WTC11 (cell line): ENCODE measurements around the gene CDPF1. TPM values are rescaled to one million over a fixed set of nuclear protein-coding genes. Genes with fewer than 3 reads are reported as not detected.

Experiments
- ATAC-seq: fragments of 200-7000 bp; cut with Tn5 transposase; 2 replicates; pipeline ENCODE4 v1.10.0; 2021; ENCODE audit warnings: mild to moderate bottlenecking, moderate library complexity
- CTCF ChIA-PET: fragments of 300-600 bp; sonication (Branson Sonifier 250); formaldehyde crosslinking; loops from one replicate; lab custom pipeline; 2021; ENCODE audit warnings: antibody characterized with exemption; lab: Charles Lee
- POLR2A ChIA-PET: fragments of 350-600 bp; sonication (Branson Sonifier 250); formaldehyde crosslinking; loops from one replicate; lab custom pipeline; 2021; ENCODE audit warnings: antibody characterized with exemption; lab: Charles Lee
- DNase-seq: peaks from one replicate; pipeline ENCODE4 v3.0.0; 2021; ENCODE audit warnings: low spot score
- H3K27ac Mint-ChIP-seq: 2 replicates; pipeline ENCODE4 v1.8.0; 2021; ENCODE audit warnings: mixed read lengths
- H3K27me3 Mint-ChIP-seq: 2 replicates; pipeline ENCODE4 v1.8.0; 2021; ENCODE audit warnings: low read depth, mild to moderate bottlenecking, moderate library complexity, mixed read lengths
- H3K36me3 Mint-ChIP-seq: 2 replicates; pipeline ENCODE4 v1.8.0; 2021; ENCODE audit warnings: mixed read lengths
- H3K4me1 Mint-ChIP-seq: 2 replicates; pipeline ENCODE4 v1.8.0; 2022; ENCODE audit warnings: mixed read lengths
- H3K4me3 Mint-ChIP-seq: 2 replicates; pipeline ENCODE4 v1.8.0; 2021; ENCODE audit warnings: mild to moderate bottlenecking, moderate library complexity, mixed read lengths
- H3K9me3 Mint-ChIP-seq: 2 replicates; pipeline ENCODE4 v1.8.0; 2021; ENCODE audit warnings: mixed read lengths
- CREB1 ChIP-seq: sonication (generic); formaldehyde crosslinking; IDR thresholded peaks from 2 replicates; pipeline ENCODE4 v1.8.0; 2023; ENCODE audit warnings: mild to moderate bottlenecking, missing genetic modification reagents
- FOXP1 ChIP-seq: sonication (generic); formaldehyde crosslinking; IDR thresholded peaks from 2 replicates; pipeline ENCODE4 v1.8.0; 2022; ENCODE audit warnings: missing genetic modification reagents, mild to moderate bottlenecking, moderate library complexity, borderline replicate concordance
- HMGA2 ChIP-seq: fragments of 250-450 bp; sonication (Bioruptor Pico); IDR thresholded peaks from 2 replicates; pipeline ENCODE4 v1.4.0; 2021; ENCODE audit warnings: mild to moderate bottlenecking, moderate library complexity
- MXD4 ChIP-seq: fragments of 250-450 bp; sonication (Bioruptor Pico); IDR thresholded peaks from 2 replicates; pipeline ENCODE4 v1.8.0; 2021; ENCODE audit warnings: mild to moderate bottlenecking, moderate library complexity, borderline replicate concordance
- NFE2L1 ChIP-seq: sonication (generic); formaldehyde crosslinking; IDR thresholded peaks from 2 replicates; pipeline ENCODE4 v1.8.1; 2023; ENCODE audit warnings: missing genetic modification reagents
- NFYB ChIP-seq: sonication (generic); formaldehyde crosslinking; conservative IDR thresholded peaks from 2 replicates; pipeline ENCODE4 v1.8.0; 2022; ENCODE audit warnings: low read depth, missing genetic modification reagents
- NR1H2 ChIP-seq: sonication (generic); formaldehyde crosslinking; IDR thresholded peaks from 2 replicates; pipeline ENCODE4 v1.9.0; 2021; ENCODE audit warnings: mild to moderate bottlenecking, moderate library complexity, missing genetic modification reagents
- NR3C1 ChIP-seq: sonication (generic); formaldehyde crosslinking; conservative IDR thresholded peaks from 2 replicates; pipeline ENCODE4 v1.8.1; 2023; ENCODE audit warnings: low read depth, mild to moderate bottlenecking, missing genetic modification reagents
- PRRX2 ChIP-seq: fragments of 250-450 bp; sonication (Bioruptor Pico); IDR thresholded peaks from 2 replicates; pipeline ENCODE4 v1.8.0; 2021; ENCODE audit warnings: mild to moderate bottlenecking
- RELA ChIP-seq: sonication (generic); formaldehyde crosslinking; IDR thresholded peaks from 2 replicates; pipeline ENCODE4 v1.8.1; 2022; ENCODE audit warnings: missing genetic modification reagents, mild to moderate bottlenecking, borderline replicate concordance
- RORB ChIP-seq: fragments of 250-450 bp; sonication (Bioruptor Pico); IDR thresholded peaks from 2 replicates; pipeline ENCODE4 v1.9.0; 2021; ENCODE audit warnings: mild to moderate bottlenecking
- SOX15 ChIP-seq: fragments of 250-450 bp; sonication (Bioruptor Pico); IDR thresholded peaks from 2 replicates; pipeline ENCODE4 v1.9.0; 2021; ENCODE audit warnings: mild to moderate bottlenecking
- TCF7 ChIP-seq: sonication (generic); formaldehyde crosslinking; IDR thresholded peaks from 2 replicates; pipeline ENCODE4 v1.8.0; 2022; ENCODE audit warnings: mild to moderate bottlenecking, low read depth, missing genetic modification reagents, moderate library complexity
- TP53 ChIP-seq: sonication (generic); formaldehyde crosslinking; IDR thresholded peaks from 2 replicates; pipeline ENCODE4 v1.8.1; 2023; ENCODE audit warnings: mild to moderate bottlenecking, missing genetic modification reagents
- ZNF121 ChIP-seq: sonication (generic); formaldehyde crosslinking; IDR thresholded peaks from 2 replicates; pipeline ENCODE4 v1.8.0; 2023; ENCODE audit warnings: missing genetic modification reagents
- ZNF138 ChIP-seq: sonication (generic); formaldehyde crosslinking; conservative IDR thresholded peaks from 2 replicates; pipeline ENCODE4 v1.8.1; 2022; ENCODE audit warnings: mild to moderate bottlenecking, moderate library complexity, missing genetic modification reagents
- ZNF317 ChIP-seq: sonication (generic); formaldehyde crosslinking; IDR thresholded peaks from 2 replicates; pipeline ENCODE4 v1.8.1; 2023; ENCODE audit warnings: low read depth, mild to moderate bottlenecking, moderate library complexity, missing genetic modification reagents, borderline replicate concordance
- ZNF423 ChIP-seq: fragments of 250-450 bp; sonication (Bioruptor Pico); IDR thresholded peaks from 2 replicates; pipeline ENCODE4 v2.1.2; 2022; ENCODE audit warnings: mild to moderate bottlenecking, moderate library complexity
- ZNF671 ChIP-seq: fragments of 250-450 bp; sonication (Bioruptor Pico); IDR thresholded peaks from 2 replicates; pipeline ENCODE4 v1.8.0; 2021; ENCODE audit warnings: mild to moderate bottlenecking
- total RNA-seq: library from RNA; stranded (reverse); gene quantifications from 3 replicates; pipeline ENCODE4 v1.2.3, GENCODE V29; 2021
- TF ChIP-seq, protein P1 (sequence below): sonication (generic); formaldehyde crosslinking; conservative IDR thresholded peaks from 2 replicates; pipeline ENCODE4 v1.8.1; 2022; ENCODE audit warnings: mild to moderate bottlenecking, missing genetic modification reagents
- TF ChIP-seq, protein P2 (sequence below): sonication (generic); formaldehyde crosslinking; IDR thresholded peaks from 2 replicates; pipeline ENCODE4 v1.8.0; 2022; ENCODE audit warnings: mild to moderate bottlenecking, missing genetic modification reagents
- TF ChIP-seq, protein P3 (sequence below): fragments of 200-600 bp; IDR thresholded peaks from 2 replicates; pipeline ENCODE4 v1.8.0; 2022; ENCODE audit warnings: antibody characterized with exemption
- TF ChIP-seq, protein P4 (sequence below): sonication (generic); formaldehyde crosslinking; IDR thresholded peaks from 2 replicates; pipeline ENCODE4 v1.8.1; 2022; ENCODE audit warnings: missing genetic modification reagents, borderline replicate concordance
- TF ChIP-seq, protein P5 (sequence below): sonication (generic); formaldehyde crosslinking; IDR thresholded peaks from 2 replicates; pipeline ENCODE4 v1.8.1; 2023; ENCODE audit warnings: mild to moderate bottlenecking, moderate library complexity, missing genetic modification reagents
- TF ChIP-seq, protein P6 (sequence below): sonication (generic); formaldehyde crosslinking; IDR thresholded peaks from 2 replicates; pipeline ENCODE4 v1.8.1; 2023; ENCODE audit warnings: mild to moderate bottlenecking, missing genetic modification reagents, borderline replicate concordance

CDPF1 gene
- total RNA-seq, 1 experiment from 2014 or later: 11.5 TPM

DNA sequence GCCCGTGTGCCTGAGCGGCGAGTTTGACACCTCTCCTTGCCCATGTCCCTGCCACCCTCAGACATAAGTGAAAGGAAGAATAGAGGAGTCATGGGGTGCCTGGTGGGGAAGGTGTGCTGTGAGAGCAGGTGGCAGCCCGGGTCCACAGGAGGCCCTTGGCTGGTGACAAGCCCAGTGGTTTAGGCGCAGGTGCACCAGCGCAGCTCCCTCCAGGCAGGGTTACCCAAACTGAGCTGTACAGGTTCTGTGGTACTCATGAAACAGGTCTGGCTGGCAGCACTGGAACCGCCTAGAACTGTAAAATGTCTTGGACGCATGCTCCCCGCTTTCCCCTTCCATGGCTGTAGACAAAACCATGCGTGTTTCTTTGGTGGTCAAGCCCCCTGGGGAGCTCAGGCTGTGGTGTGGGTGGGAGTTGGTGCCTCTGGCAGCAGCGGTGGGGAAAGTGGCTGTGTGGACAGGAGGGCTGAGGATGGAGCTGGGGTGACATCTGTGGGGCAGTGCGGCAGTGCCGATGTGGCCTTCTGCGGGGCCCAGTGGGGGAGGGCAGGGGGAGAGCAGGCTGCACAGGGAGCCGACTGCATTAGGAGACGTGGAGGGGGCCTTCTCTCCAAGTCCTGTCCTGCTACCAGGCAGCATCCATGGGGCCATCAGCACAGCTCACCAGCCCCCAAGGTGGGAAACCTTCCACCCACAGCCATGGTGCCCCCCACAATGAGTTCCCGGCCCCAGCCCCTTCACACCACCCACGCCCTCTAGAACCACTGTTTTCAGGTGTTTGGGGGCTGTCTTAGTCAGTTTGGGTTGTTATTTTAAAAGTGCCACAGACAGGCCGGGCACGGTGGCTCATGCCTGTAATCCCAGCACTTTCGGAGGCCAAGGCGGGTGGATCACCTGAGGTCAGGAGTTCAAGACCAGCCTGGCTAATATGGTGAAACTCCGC lies 41.0 kb upstream of the CDPF1 start:
- Mint-ChIP-seq H3K9me3 (no peaks in the 10 kb centered on the region), H3K27me3 (no peaks in the 10 kb centered on the region; the same call in 1 of the 2 replicates), H3K36me3 (peaks cover 11% of the 10 kb centered on the region), H3K4me1 (peaks cover 11% of the 10 kb centered on the region), H3K27ac (no peak overlapping the region), H3K4me3 (no peak overlapping the region)
- ChIA-PET POLR2A (no interaction called here), CTCF (no interaction called here)
- TF ChIP-seq, protein P1, sequence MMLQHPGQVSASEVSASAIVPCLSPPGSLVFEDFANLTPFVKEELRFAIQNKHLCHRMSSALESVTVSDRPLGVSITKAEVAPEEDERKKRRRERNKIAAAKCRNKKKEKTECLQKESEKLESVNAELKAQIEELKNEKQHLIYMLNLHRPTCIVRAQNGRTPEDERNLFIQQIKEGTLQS (CRISPR knock-in tag): no peak
- TF ChIP-seq ZNF423 (CRISPR knock-in tag) (no peak), NR3C1 (CRISPR knock-in tag) (no peak), TP53 (CRISPR knock-in tag) (no peak), RORB (no peak), PRRX2 (no peak), NR1H2 (CRISPR knock-in tag) (no peak), ZNF138 (CRISPR knock-in tag) (no peak), NFYB (CRISPR knock-in tag) (no peak), RELA (CRISPR knock-in tag) (no peak), CREB1 (CRISPR knock-in tag) (no peak), ZNF317 (CRISPR knock-in tag) (no peak), ZNF671 (CRISPR knock-in tag) (no peak), ZNF121 (CRISPR knock-in tag) (no peak)
- TF ChIP-seq, protein P2, sequence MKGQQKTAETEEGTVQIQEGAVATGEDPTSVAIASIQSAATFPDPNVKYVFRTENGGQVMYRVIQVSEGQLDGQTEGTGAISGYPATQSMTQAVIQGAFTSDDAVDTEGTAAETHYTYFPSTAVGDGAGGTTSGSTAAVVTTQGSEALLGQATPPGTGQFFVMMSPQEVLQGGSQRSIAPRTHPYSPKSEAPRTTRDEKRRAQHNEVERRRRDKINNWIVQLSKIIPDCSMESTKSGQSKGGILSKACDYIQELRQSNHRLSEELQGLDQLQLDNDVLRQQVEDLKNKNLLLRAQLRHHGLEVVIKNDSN (CRISPR knock-in tag): no peak
- TF ChIP-seq, protein P3, sequence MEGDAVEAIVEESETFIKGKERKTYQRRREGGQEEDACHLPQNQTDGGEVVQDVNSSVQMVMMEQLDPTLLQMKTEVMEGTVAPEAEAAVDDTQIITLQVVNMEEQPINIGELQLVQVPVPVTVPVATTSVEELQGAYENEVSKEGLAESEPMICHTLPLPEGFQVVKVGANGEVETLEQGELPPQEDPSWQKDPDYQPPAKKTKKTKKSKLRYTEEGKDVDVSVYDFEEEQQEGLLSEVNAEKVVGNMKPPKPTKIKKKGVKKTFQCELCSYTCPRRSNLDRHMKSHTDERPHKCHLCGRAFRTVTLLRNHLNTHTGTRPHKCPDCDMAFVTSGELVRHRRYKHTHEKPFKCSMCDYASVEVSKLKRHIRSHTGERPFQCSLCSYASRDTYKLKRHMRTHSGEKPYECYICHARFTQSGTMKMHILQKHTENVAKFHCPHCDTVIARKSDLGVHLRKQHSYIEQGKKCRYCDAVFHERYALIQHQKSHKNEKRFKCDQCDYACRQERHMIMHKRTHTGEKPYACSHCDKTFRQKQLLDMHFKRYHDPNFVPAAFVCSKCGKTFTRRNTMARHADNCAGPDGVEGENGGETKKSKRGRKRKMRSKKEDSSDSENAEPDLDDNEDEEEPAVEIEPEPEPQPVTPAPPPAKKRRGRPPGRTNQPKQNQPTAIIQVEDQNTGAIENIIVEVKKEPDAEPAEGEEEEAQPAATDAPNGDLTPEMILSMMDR: no peak
- TF ChIP-seq, protein P4, sequence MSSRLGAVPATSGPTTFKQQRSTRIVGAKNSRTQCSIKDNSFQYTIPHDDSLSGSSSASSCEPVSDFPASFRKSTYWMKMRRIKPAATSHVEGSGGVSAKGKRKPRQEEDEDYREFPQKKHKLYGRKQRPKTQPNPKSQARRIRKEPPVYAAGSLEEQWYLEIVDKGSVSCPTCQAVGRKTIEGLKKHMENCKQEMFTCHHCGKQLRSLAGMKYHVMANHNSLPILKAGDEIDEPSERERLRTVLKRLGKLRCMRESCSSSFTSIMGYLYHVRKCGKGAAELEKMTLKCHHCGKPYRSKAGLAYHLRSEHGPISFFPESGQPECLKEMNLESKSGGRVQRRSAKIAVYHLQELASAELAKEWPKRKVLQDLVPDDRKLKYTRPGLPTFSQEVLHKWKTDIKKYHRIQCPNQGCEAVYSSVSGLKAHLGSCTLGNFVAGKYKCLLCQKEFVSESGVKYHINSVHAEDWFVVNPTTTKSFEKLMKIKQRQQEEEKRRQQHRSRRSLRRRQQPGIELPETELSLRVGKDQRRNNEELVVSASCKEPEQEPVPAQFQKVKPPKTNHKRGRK (CRISPR knock-in tag): no peak
- no peak for DNase-seq
- no peak for ATAC-seq

DNA sequence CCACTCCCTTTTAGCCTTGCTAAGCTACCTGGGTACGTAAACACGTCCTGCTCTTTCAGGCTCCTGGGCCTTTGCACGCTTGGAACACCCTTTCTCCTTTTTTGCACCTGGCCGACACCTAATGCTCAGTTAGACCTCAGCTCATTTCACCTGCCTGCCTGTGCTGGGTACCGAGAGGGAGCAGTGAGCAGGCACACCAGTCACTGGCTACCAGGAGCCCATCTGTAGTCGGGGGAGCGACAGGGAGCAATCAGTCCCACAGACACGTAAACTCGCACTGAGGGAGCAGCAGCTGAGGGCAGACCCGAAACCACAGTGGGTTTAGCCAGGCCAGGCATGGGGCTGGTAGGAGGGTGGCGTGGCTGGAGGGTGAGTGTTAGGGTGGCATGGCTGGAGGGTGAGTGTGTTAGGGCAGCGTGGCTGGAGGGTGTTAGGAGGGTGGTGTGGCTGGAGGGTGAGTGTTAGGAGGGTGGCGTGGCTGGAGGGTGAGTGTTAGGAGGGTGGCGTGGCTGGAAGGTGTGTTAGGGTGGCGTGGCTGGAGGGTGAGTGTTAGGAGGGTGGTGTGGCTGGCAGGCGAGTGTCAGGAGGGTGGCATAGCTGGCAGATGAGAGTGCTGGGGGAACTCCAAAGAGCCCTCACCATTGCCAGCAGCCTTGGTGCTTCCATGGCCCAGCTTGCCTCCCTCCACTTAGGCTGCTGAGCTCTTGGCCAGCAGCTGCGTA lies 40.2 kb upstream of the CDPF1 start:
- CTCF ChIA-PET: no interaction called here

More for the DNA sequence above, 40.2 kb upstream of the CDPF1 start:
- no peak for DNase-seq
- H3K36me3 Mint-ChIP-seq: peaks cover 17% of the 10 kb centered on the region
- no peaks in the 10 kb centered on the region; the same call in 1 of the 2 replicates for H3K27me3 Mint-ChIP-seq
- POLR2A ChIA-PET: no interaction called here
- peaks cover 4% of the 10 kb centered on the region for H3K4me1 Mint-ChIP-seq
- H3K27ac Mint-ChIP-seq: peak overlapping the region; percentile 32; the same call in 1 of the 2 replicates
- ATAC-seq: no peak
- TF ChIP-seq FOXP1: no peak
- TF ChIP-seq MXD4 (CRISPR knock-in tag): no peak
- no peak for TF ChIP-seq TCF7 (CRISPR knock-in tag)
- no peak for TF ChIP-seq SOX15 (CRISPR knock-in tag)
- TF ChIP-seq, protein P5, sequence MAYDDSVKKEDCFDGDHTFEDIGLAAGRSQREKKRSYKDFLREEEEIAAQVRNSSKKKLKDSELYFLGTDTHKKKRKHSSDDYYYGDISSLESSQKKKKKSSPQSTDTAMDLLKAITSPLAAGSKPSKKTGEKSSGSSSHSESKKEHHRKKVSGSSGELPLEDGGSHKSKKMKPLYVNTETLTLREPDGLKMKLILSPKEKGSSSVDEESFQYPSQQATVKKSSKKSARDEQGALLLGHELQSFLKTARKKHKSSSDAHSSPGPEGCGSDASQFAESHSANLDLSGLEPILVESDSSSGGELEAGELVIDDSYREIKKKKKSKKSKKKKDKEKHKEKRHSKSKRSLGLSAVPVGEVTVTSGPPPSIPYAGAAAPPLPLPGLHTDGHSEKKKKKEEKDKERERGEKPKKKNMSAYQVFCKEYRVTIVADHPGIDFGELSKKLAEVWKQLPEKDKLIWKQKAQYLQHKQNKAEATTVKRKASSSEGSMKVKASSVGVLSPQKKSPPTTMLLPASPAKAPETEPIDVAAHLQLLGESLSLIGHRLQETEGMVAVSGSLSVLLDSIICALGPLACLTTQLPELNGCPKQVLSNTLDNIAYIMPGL (CRISPR knock-in tag): no peak
- TF ChIP-seq, protein P6, sequence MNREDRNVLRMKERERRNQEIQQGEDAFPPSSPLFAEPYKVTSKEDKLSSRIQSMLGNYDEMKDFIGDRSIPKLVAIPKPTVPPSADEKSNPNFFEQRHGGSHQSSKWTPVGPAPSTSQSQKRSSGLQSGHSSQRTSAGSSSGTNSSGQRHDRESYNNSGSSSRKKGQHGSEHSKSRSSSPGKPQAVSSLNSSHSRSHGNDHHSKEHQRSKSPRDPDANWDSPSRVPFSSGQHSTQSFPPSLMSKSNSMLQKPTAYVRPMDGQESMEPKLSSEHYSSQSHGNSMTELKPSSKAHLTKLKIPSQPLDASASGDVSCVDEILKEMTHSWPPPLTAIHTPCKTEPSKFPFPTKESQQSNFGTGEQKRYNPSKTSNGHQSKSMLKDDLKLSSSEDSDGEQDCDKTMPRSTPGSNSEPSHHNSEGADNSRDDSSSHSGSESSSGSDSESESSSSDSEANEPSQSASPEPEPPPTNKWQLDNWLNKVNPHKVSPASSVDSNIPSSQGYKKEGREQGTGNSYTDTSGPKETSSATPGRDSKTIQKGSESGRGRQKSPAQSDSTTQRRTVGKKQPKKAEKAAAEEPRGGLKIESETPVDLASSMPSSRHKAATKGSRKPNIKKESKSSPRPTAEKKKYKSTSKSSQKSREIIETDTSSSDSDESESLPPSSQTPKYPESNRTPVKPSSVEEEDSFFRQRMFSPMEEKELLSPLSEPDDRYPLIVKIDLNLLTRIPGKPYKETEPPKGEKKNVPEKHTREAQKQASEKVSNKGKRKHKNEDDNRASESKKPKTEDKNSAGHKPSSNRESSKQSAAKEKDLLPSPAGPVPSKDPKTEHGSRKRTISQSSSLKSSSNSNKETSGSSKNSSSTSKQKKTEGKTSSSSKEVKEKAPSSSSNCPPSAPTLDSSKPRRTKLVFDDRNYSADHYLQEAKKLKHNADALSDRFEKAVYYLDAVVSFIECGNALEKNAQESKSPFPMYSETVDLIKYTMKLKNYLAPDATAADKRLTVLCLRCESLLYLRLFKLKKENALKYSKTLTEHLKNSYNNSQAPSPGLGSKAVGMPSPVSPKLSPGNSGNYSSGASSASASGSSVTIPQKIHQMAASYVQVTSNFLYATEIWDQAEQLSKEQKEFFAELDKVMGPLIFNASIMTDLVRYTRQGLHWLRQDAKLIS (CRISPR knock-in tag): no peak
- TF ChIP-seq NFE2L1 (CRISPR knock-in tag): no peak
- TF ChIP-seq HMGA2: no peak
- TF ChIP-seq CREB1 (CRISPR knock-in tag): no peak
- no peaks in the 10 kb centered on the region for H3K9me3 Mint-ChIP-seq
- no peak overlapping the region for H3K4me3 Mint-ChIP-seq
